Activated B cell treated with CpG ODN at 0.5 μM for 24 hours (primary cell): ENCODE results near the gene SMIM35. TPM values are rescaled to one million over a fixed set of nuclear protein-coding genes. Genes with fewer than 3 reads are reported as not detected.

Experiments used
- ATAC-seq: fragments of 200-7000 bp; cut with Tn5 transposase; one replicate; pipeline ENCODE4 v1.10.0; 2021; ENCODE audit warnings: low read depth, mild to moderate bottlenecking, moderate library complexity
- CTCF ChIA-PET: fragments of 350-600 bp; sonication (Branson Sonifier 250); formaldehyde crosslinking; loops from one replicate; lab custom pipeline; 2021; ENCODE audit warnings: antibody characterized with exemption; lab: Charles Lee
- POLR2A ChIA-PET: fragments of 350-600 bp; sonication (Branson Sonifier 250); formaldehyde crosslinking; loops from one replicate; lab custom pipeline; 2021; ENCODE audit warnings: antibody characterized with exemption; lab: Charles Lee
- DNase-seq: peaks from one replicate; pipeline ENCODE4 v3.0.0; 2022
- H3K27ac Mint-ChIP-seq: one replicate; pipeline ENCODE4 v1.8.0; 2020; ENCODE audit warnings: mixed read lengths
- H3K27me3 Mint-ChIP-seq: one replicate; pipeline ENCODE4 v1.8.0; 2021; ENCODE audit warnings: mixed read lengths
- H3K36me3 Mint-ChIP-seq: one replicate; pipeline ENCODE4 v1.8.0; 2021; ENCODE audit warnings: low read depth, mixed read lengths
- H3K4me1 Mint-ChIP-seq: one replicate; pipeline ENCODE4 v1.8.0; 2021; ENCODE audit warnings: mixed read lengths
- H3K4me3 Mint-ChIP-seq: one replicate; pipeline ENCODE4 v1.8.0; 2020; ENCODE audit warnings: mild to moderate bottlenecking, mixed read lengths
- H3K9me3 Mint-ChIP-seq: one replicate; pipeline ENCODE4 v1.8.0; 2020; ENCODE audit warnings: mixed read lengths
- intact Hi-C: fragments of 100-400 bp; cut with micrococcal nuclease; formaldehyde crosslinking; loops from one replicate; pipeline ENCODE4 v1.15.1; 2024
- total RNA-seq: library from RNA; stranded (reverse); gene quantifications from 2 replicates; pipeline ENCODE4 v1.2.3, GENCODE V29; 2022
- TF ChIP-seq, protein P1 (sequence below): fragments of 200-600 bp; IDR thresholded peaks from one replicate; pipeline ENCODE4 v1.8.0; 2022; ENCODE audit warnings: antibody characterized with exemption, mild to moderate bottlenecking

SMIM35 gene
- total RNA-seq, 1 donor from 2014 or later: 1.8 TPM

DNA sequence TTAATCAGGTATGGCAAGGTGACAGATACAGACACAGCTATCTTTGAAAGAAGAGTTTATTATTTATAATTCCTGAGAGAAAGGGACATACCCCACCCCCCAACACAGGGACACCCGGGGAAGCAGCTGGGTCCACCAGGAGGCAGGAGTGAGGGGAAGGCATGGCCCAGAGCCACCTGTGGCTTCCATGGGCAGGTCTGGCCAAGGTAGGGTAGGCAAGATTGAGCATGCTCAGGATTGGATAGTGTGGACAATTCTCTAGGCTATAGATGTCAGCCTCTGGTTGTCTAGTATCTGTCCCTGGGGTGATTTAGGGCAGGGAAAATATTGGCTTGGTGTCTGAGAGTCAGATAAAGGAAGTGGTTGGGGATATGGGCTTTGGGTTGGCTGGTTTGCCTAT, 27.5 kb upstream of the SMIM35 start:
- peaks cover 8% of the 10 kb centered on the region for H3K4me1 Mint-ChIP-seq
- CTCF ChIA-PET: no interaction called here

DNA sequence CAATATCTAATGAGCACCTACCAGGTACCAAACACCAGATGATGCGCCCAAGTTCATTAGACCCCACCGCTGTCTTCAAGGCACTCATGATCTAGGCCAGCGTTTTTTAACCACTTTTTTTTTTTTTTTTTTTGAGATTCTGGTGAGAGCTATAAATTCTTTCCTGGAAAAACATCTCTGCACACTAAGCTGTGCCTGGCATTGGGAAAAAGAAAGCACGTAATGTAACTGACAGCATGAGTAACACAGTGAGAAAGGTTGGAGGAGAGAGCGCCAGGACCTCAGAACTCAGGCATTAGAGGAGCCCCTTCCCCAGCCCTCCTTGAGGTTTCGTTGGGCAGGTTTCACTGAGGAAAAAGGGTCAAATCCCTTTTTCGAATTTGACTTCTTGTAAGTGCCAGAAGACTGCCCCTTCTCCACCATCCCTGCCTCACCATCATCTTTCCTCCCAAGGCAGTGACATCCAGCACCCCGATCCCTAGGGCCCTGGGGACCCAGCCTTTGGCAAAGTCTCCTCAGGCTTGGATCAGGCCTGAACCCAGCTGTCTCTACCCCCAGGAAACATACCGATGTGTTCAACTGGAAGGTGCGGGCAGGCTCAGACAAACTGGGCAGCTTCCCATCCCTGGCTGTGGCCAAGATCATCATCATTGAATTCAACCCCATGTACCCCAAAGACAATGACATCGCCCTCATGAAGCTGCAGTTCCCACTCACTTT, 26.1 kb upstream of the SMIM35 start:
- Mint-ChIP-seq H3K27me3 (peaks cover 20% of the 10 kb centered on the region), H3K4me1 (peaks cover 3% of the 10 kb centered on the region), H3K9me3 (no peaks in the 10 kb centered on the region), H3K4me3 (no peak overlapping the region), H3K36me3 (no peaks in the 10 kb centered on the region), H3K27ac (no peak overlapping the region)
- TF ChIP-seq, protein P1, sequence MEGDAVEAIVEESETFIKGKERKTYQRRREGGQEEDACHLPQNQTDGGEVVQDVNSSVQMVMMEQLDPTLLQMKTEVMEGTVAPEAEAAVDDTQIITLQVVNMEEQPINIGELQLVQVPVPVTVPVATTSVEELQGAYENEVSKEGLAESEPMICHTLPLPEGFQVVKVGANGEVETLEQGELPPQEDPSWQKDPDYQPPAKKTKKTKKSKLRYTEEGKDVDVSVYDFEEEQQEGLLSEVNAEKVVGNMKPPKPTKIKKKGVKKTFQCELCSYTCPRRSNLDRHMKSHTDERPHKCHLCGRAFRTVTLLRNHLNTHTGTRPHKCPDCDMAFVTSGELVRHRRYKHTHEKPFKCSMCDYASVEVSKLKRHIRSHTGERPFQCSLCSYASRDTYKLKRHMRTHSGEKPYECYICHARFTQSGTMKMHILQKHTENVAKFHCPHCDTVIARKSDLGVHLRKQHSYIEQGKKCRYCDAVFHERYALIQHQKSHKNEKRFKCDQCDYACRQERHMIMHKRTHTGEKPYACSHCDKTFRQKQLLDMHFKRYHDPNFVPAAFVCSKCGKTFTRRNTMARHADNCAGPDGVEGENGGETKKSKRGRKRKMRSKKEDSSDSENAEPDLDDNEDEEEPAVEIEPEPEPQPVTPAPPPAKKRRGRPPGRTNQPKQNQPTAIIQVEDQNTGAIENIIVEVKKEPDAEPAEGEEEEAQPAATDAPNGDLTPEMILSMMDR: no peak
- no peak for DNase-seq
- POLR2A ChIA-PET: no interaction called here
- no peak for ATAC-seq
- intact Hi-C loops: no loop called here
- CTCF ChIA-PET: no interaction called here

More for the DNA sequence above, 27.5 kb upstream of the SMIM35 start:
- intact Hi-C loops: no loop called here
- TF ChIP-seq, protein P1: no peak
- H3K27ac Mint-ChIP-seq: no peak overlapping the region
- no peak overlapping the region for H3K4me3 Mint-ChIP-seq
- POLR2A ChIA-PET: no interaction called here
- peaks cover 22% of the 10 kb centered on the region for H3K27me3 Mint-ChIP-seq
- DNase-seq (no peak), ATAC-seq (no peak)
- no peaks in the 10 kb centered on the region for H3K36me3 Mint-ChIP-seq
- H3K9me3 Mint-ChIP-seq: no peaks in the 10 kb centered on the region

DNA sequence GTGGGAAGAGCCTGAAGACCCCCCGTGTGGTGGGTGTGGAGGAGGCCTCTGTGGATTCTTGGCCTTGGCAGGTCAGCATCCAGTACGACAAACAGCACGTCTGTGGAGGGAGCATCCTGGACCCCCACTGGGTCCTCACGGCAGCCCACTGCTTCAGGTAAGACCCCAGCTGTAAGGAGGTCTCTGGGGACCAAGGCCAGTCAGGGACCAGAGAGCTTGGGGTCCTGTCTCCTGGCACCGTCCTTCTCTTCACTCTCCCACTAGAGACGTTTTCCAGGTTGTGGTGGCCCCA, 24.9 kb upstream of the SMIM35 start:
- intact Hi-C loops: no loop called here
- no peak overlapping the region for H3K27ac Mint-ChIP-seq

DNA sequence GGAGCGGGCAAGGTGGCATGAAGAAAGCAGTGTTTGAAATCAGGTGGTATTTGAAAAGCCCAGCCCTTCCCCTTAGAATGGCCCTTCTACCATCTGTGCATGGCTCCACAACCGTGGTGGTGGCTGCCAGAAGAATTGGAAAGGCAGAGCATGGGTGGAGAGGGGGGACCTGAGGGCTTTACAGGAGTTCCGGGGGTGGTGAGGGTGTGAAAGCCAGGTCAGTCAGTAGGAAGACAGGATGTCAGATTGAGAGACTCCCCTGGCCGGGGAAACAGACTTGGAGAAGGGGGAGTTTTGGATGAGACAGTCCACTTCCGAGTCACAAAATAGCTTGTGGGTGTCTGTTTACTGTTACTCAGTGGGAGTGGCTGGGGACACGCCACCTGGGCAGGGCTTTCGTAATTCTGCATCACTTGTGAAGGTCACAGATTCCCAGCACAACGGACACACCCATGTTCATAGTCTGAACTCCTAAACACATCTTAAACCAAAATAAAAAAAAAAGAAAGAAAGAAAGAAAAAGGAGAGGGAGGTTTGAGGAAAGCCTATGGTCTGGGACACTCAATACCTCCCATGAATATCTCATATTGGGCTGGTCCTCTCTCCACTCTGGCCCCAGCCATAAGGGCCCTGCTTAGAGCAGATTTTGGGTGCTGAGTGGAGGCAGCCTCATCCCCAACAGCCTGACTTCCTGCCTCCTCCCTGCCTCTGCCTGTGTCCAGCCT, 24.4 kb upstream of the SMIM35 start:
- ChIA-PET CTCF (no interaction called here), POLR2A (no interaction called here)
- Mint-ChIP-seq H3K9me3 (no peaks in the 10 kb centered on the region), H3K4me3 (no peak overlapping the region), H3K27ac (no peak overlapping the region), H3K4me1 (no peaks in the 10 kb centered on the region), H3K27me3 (peaks cover 21% of the 10 kb centered on the region), H3K36me3 (no peaks in the 10 kb centered on the region)
- TF ChIP-seq, protein P1: no peak
- DNase-seq (no peak), ATAC-seq (no peak)
- intact Hi-C loops: no loop called here

More for the DNA sequence above, 24.9 kb upstream of the SMIM35 start:
- TF ChIP-seq, protein P1: no peak
- ChIA-PET POLR2A (no interaction called here), CTCF (no interaction called here)
- Mint-ChIP-seq H3K9me3 (no peaks in the 10 kb centered on the region), H3K27me3 (peaks cover 23% of the 10 kb centered on the region), H3K4me3 (no peak overlapping the region), H3K4me1 (no peaks in the 10 kb centered on the region), H3K36me3 (no peaks in the 10 kb centered on the region)
- ATAC-seq: no peak
- no peak for DNase-seq

DNA sequence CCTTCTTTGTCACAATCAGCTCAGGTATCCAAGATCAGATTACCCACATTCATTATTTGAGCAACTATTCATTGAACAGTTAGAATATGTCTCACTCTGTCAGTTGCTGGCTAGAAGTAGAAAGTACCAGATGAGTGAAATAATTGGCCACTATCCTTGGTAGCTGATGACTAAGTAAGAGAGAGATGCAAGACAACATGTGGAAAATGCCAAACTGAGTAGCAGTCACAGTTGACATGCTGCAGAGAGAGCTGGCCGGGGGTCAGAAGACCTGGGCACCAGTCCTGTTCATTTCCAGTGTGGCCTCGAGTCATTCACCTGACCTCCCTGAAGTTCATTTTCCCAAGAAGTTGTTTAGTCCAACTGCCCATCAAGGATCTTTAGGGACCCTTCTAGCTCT, 22.5 kb upstream of the SMIM35 start:
- H3K27ac Mint-ChIP-seq: no peak overlapping the region
- CTCF ChIA-PET: no interaction called here
- intact Hi-C loops: no loop called here
- H3K4me1 Mint-ChIP-seq: no peaks in the 10 kb centered on the region
- H3K27me3 Mint-ChIP-seq: peaks cover 19% of the 10 kb centered on the region
- H3K9me3 Mint-ChIP-seq: no peaks in the 10 kb centered on the region
- no peak overlapping the region for H3K4me3 Mint-ChIP-seq
- DNase-seq (no peak), ATAC-seq (no peak)
- H3K36me3 Mint-ChIP-seq: no peaks in the 10 kb centered on the region
- POLR2A ChIA-PET: no interaction called here
- TF ChIP-seq, protein P1: no peak
